OCI-LY1 (cell line): ENCODE results near the gene SSRP1.

ENCODE experiments used
- EZH2 ChIP-seq: fragments of 200-600 bp; sonication (generic), shearing (Covaris generic); IDR thresholded peaks from 2 replicates; pipeline ENCODE4 v1.8.0; 2017; ENCODE audit warnings: borderline replicate concordance, mixed run types, mild to moderate bottlenecking, antibody characterized with exemption, low read length, moderate library complexity, mixed read lengths
- TF ChIP-seq, protein P1 (sequence below): fragments of 200-600 bp; sonication (generic), shearing (Covaris generic); IDR thresholded peaks from 2 replicates; pipeline ENCODE4 v1.5.1; 2017; ENCODE audit warnings: mild to moderate bottlenecking, antibody characterized with exemption, low read length, moderate library complexity, mixed read lengths

DNA sequence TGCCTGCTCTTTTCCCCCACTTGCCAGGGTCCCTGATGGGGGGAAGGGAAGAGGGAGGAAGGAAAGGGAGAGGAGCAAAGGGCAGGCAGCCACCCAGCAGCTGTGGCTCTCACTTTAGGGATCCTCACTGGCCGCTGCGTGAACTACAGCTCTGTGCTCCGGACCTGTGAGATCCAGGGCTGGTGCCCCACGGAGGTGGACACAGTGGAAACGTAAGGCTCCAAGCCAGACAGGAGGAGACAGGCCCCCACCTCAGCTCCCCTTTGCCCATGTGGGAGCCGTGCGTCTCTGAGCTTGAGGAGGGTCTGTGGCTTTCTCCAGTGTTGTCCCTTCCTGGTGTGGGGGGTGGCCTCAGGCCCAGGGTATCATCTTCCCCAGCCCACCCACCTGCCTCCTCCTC lies 12.4 kb upstream of the SSRP1 start:
- TF ChIP-seq, protein P1, sequence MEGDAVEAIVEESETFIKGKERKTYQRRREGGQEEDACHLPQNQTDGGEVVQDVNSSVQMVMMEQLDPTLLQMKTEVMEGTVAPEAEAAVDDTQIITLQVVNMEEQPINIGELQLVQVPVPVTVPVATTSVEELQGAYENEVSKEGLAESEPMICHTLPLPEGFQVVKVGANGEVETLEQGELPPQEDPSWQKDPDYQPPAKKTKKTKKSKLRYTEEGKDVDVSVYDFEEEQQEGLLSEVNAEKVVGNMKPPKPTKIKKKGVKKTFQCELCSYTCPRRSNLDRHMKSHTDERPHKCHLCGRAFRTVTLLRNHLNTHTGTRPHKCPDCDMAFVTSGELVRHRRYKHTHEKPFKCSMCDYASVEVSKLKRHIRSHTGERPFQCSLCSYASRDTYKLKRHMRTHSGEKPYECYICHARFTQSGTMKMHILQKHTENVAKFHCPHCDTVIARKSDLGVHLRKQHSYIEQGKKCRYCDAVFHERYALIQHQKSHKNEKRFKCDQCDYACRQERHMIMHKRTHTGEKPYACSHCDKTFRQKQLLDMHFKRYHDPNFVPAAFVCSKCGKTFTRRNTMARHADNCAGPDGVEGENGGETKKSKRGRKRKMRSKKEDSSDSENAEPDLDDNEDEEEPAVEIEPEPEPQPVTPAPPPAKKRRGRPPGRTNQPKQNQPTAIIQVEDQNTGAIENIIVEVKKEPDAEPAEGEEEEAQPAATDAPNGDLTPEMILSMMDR, result no peak
- no peak for TF ChIP-seq EZH2
